NCI-H2107 (cell line): Measurements from ENCODE around the gene LILRB3.
"Not testable (repeated sequence)": the region's sequence is repeated elsewhere in the genome, so short reads cannot be mapped to it uniquely, and the experiment has no call there.

Experiments used
- DNase-seq: peaks from one replicate; lab custom pipeline; 2025; lab: John Stamatoyannopoulos, UW

LILRB3 gene

DNA sequence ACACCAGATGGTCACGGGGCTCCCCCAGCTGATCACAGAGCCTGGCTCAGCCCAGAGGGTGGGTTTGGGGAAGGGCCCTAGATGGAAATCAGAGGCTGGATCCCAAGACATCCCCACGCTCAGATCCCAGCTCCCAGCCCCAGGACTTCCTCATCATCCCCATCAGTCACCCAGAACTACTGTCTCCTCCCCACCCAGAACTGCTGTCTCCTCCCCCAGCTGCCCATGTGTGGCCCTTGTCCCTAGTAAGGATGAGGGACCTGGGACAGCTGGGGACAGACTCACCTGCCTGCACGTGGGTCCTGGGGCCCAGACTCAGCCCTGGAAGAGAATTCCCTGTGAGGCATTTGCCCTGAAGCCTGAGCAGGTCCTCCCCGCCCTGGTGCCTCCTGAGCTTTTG, 19.4 kb upstream of the LILRB3 start:
- not testable (repeated sequence) for DNase-seq

DNA sequence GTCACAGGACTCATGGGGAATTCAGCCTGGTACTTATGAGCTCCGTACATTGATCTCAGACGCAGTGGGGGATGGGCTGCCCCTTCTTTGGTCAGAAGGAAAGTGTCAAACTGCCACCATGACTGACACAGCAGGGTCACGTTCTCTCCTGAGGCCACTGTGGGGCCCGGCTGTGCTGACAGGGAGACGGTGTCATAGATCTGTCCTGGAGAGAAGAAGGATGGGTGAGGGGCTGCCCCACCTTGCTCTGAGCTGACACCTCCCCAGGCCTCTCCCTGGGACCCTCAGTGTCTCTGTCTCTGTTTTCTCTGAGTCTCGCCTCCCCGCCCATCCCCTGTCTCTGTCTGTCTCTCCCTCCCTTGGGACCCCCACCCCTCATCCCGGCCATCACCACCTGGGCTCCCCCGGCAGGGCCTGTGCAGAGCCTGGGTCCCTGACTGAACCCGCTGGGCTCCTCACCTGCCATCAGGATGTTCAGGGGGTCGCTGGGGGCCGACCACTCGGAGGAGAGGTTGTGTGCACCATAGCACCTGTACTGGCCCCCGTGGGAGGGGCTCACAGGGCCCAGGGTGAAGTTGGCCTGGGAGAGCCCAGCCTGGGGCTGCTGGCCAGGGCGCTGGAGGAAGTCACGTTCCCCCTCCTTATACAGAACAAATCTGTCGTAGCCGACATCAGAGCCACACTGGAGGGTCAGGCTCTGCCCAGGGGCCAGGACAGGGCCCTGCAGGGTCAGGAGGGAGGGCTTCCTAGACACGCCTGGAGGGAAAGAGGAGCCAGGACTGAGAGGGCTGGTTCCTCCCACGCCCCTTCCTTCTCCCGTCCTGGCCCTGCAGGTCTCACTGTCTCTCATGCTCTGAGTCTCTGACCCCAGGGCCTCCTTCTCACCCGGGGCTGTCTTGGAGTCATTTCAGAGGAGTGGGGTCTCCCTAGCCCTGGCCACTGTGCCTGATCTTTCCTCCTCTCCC, 17.8 kb upstream of the LILRB3 start:
- not testable (repeated sequence) for DNase-seq

DNA sequence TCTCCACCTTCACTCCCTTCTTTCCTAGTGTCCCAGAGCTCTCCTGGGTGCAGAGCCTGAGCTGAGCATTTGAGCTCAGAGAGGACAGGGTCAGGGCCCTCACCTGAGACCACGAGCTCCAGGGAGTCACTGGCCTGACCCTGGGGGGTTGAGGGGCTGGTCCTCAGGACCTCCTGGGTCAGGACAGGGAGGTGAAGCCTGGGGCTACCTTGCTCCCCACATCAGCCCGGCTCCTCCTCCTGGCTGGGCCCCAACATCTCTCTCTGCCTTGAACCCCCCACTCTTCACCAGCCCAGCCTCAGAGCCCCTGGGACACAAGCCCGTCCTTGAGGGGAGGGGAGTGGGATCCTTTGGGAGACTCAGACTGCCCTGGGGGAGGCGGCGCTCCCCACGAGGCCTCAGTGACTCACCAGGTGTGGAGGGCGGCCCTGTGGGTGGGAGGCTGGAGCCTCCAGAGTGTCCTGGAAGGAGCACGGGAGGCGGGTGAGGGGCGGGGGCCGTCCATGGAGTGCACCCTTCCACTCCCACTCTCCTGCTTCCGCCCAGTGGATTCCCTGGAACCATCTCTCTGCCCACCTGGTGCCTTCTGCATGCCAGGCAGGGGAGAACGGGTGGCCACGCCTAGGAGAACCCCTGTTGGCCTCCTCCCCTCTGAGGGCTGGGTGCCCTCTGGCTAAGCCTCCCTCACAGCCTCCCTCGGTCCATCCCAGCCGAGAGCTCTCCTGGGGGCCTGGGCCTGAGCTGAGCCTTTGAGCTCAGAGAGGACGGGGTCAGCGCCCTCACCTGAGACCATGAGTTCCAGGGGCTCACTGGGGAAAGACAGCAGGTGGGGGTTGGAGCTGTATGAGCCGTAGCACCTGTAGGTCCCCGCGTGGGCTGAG, 16.9 kb upstream of the LILRB3 start:
- DNase-seq: not testable (repeated sequence)

DNA sequence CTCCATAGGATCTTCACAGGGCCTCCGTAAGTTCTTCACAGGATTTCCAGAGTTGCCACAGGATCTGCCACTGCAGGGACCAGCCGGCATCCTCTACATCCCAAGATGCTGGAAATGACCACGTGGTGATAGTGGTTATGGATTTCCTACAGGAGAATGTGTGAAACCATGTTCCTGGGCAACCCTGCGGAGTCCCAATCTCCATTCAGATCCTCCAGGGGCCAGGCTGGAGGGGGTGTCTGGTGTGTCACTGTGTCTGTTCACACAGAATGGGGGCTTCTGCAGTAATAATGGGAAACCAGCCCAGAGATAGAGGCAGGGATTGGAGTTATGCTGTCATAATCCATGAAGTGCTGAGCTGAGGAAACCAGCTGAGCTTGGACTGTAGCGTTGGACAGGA, 11.1 kb upstream of the LILRB3 start:
- no peak for DNase-seq

DNA sequence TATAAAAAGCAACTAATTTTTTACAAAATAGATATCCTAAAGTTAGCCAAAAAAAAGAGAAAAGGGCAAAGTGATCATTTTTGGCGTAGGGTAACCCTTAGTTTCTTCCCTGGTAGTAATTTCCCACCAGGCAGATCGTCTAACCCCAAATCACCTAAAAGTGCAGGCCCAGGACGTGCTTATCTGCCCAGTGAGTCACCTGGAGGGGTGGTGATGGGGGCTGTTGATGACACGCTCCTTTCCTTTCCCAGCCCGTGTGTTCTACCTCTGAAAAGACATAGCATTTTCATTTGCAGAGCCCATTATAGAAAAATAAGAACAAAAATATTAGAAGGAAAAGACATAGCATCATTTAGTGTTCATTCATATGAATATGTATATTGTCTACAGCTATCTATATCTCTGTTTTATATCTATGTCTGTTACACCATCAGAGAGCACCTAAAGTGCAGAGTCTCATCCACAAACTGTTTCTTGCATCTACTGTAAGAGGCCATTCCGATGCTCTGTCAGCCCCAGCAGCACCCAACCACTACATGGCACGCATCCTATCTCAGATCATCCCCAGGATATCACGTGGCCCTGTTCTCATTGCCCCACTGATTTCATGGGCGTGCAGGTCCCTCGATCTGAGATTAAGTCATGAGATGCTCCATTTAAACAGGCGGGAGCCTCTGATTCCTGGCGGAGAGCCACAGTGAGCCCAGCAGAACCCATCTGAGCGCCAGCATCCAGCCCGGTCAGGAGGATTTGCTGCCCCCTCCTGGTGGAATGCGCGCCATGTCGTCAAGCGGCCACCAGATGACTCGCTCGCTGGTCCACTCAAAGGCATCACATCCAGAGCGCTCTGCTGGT, 8.5 kb upstream of the LILRB3 start:
- peak; percentile 93 for DNase-seq

DNA sequence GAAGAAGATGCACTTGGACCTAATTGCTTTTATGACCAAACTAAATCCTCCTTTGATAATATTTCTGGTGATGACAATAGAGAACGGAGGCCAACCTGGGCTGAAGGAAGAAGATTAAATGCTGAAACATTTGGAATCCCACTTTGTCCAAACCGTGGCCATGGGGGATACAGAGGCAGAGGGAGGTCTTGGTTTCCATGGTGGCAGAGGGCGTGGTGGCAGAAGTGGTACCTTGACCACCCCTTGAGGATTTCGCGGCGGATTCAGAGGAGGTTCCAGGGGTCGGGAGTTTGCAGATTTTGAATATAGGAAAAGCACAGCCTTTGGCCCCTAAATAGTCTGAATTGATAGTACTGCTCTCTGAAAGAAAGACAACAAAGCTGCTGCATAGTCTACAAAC, 7.2 kb upstream of the LILRB3 start:
- no peak for DNase-seq

DNA sequence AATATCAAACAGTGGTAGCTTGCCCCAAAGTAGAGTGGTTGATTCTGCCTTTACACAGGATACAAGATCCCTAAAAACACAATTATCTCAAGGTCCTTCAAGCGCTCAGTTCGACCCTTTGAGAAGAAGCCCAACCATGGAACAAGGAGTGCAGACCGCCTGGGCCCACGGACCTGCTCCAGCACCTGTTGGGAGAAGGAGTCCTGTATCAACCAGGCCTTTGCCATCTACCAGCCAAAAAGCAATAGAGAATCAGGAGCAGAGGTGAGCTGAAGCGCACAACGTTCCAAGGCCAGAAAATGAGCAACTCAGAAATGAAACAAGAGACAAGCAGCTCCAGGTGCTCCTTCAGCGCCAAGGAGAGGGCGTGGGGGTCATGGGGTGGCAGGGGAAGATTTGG, 6.3 kb upstream of the LILRB3 start:
- no peak for DNase-seq

DNA sequence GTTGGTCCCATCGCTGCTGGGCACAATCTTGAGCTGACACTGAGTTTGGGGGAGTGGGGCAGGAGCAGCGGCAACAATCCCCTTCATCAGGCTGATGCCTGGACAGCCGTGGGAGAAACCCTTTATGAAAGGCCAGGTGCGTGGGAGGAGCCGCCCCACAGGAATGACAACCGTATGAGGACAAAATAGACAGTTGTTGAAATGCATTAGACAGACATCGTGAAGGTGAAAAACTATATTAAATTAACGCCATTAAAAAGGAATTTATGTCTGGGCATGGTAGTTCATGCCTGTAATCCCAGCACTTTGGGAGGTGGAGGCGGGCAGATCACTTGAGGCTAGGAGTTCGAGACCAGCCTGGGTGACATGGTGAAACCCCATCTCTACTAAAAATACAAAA, 1.8 kb upstream of the LILRB3 start:
- not testable (repeated sequence) for DNase-seq

DNA sequence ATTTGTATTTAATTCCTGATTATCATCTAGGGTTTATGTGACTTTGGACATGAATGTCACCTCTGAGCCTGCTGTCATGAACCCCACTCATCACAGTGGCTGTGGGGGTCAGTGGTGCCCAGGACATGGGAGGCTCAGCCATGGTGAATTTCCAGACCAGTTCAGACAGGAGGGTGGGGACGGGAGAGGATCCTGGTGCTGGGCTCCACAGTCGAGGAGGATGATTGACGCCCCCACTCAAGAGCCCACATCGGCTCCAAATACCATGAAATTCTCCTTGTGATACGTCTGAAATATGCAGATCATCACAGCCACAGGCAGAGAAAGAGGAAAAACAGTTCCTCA, 1.1 kb upstream of the LILRB3 start:
- not testable (repeated sequence) for DNase-seq

DNA sequence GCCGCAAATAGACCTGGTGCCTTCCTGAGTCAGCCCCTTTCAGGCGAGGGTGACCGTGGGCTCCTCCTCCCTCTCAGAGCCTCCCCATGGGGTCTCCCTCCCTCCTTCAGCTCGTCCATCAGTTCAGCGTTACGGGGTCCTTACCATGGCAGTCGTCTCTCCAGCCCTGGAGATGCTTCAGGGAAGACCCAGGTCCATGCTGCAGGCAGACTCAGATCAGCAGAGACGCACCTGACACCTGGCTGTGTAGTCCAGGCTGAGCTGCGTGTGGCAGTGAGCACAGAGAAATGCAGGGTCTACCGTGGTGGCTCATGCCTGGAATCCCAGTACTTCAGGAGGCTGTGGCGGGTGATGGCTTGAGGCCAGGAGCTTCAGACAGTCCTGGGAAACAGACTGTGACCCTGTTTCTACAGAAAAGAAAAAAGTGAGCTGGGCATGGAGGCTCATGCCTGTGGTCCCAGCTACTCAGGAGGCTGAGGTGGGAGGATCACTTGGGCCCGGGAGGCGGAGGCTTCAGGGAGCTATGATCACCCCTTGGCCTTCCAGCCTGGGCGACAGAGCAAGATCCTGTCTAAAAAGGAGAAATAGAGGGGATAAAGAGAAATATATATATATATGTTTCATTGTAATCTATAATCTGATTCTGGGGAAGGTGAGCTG, 600 bp upstream of the LILRB3 start:
- DNase-seq: not testable (repeated sequence)

DNA sequence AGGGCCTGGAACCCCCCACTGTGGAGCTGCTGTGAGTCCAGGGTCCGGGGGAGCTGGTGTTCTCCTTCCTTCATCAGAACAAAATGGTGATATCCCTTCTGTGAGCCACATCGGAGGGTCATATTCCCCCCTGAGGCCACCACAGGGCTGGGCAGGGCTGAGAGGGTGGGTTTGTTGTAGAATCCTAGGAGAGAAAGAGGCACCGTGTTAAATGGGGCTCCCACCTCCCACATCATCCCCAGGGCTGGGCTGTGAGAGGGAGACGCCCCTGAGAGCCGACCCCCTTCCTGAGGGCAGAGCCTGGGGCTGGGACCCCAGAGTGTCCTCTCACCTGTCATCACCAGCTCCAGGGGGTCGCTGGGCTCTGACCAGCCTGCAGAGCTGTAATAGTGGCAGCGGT, 860 bp downstream of the LILRB3 start:
- not testable (repeated sequence) for DNase-seq

DNA sequence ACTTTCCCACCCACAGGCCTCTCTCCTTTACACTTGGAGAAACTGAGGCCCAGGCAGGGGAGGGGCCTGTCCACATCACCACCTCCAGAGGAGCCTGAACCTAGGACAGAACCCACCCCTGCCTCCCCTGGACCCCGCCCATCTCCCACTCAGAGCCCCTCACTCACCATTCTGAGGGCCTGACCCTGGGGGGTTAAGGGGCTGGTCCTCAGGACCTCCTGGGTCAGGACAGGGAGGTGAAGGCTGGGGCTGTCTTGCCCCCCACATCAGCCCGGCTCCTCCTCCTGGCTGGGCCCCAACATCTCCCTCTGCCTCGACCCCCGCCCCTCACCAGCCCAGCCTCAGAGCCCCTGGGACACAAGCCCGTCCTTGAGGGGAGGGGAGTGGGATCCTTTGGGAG, 3.1 kb downstream of the LILRB3 start:
- not testable (repeated sequence) for DNase-seq

DNA sequence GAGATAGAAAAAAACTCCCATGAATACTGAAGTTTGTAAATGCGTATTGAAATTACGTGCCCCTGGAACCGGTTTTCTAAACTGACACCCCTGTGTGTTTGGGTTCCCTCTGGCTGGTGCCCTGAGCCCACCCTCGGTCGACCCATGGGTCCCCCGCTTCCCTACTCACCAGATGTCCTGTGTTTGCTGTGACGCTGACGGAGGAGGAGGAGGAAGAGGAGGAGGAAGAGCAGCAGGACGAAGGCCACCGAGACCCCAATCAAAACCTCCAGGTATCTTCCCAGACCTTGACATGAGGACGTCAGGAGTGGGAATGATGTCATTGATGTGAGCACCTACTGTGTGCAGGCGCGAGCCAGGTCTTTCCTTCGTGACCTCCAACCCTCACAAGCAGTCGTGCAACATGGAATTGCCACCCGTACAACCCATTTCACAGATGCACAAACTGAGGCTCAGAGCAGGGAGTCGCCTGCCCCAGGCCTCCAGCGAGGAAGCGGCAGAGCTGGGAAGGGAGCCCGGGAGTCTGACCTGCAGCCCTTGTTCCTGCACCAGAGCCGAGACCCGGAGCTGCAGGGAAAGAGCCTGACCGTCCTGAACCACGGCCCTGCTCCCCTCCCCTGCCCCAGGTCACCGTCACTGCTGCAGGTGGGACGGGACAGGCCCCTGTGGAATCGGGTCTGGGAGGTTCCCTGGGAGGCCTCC, 3.7 kb downstream of the LILRB3 start:
- DNase-seq: no peak

DNA sequence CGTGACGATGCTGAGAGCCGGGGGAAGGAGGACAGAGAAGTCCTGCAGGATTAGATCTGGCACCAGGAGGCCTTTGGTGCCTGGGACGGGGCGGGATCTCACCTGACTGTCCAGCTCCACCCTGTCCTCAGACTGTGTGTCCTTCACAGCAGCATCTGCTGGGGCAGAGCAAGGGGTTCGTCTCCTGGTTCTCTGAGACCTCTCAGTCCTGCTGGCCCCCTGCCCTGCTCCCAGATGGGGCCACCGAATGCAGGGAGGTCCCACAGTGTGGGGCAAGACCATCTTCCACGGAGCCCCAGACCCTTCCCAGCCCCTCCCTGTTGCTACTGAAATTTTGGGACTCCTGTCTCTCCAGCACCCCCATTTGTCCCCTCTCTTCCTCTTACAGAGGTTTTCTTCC, 4.5 kb downstream of the LILRB3 start:
- DNase-seq: no peak

DNA sequence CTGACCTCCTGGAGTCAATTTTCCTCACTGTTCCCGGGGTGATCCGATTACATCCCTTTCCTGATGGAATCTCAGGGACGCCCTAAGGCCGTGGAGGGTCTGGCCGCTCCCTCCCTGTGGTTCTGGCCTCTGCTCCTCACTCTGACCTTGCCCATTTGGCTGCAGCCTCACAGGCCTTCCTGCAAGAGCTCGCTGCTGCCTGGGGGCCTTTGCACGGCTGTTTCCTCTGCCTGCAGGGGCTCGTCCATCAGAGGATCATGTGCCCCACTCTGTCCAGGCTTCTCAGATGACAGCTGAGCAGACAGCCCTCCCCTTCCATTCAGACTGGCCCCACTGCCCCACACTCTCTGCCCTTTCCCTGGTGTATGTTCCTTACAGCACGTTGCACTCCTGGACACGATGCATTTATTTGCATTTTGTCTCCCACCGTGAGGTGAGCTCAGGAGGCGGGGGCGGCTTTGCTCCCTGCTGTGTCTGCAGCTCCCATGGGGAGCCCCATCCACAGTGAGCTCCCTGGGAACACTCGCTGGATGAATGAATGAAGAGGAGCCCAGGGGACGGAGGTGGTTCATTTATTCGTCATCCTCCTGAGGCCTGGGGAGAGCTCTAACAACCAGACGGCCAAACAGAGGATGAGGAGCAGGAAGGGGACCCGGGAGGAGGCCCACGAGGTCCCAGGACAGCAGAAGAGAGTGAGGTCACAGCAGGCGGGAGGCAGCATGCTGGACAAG, 5.1 kb downstream of the LILRB3 start:
- not testable (repeated sequence) for DNase-seq

DNA sequence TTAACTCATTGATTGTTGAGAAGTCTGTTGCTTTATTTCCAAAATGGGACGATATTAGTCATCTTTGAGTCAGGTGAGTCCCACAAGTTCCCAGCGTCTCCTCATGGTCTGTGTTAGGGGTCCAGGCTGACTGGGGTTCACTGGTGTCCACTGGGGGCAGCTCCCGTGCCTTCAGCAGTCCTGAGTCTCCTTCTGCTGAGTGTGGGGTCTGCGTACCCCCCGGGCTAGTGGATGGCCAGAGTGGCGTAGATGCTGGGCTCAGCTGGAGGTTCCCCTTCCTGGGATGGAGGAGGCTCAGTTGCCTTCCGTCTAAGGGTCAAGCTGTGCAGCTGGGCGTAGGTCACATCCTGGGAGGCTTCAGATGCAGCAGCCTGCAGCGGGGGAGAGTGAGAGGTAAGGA, 5.9 kb downstream of the LILRB3 start:
- DNase-seq: no peak

DNA sequence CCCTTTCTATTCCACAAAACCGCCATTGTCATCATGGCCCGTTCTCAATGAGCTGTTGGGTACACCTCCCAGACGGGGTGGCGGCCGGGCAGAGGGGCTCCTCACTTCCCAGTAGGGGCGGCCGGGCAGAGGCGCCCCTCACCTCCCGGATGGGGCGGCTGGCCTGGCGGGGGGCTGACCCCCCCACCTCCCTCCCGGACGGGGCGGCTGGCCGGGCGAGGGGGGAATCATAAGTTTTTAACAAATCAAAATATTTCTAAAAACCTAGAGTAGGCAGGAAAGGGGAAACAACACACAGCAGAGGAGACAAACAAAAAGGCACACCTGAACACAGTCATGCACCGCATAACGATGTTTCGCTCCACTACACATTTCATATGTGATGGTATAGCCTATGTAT, 8.1 kb downstream of the LILRB3 start:
- not testable (repeated sequence) for DNase-seq

DNA sequence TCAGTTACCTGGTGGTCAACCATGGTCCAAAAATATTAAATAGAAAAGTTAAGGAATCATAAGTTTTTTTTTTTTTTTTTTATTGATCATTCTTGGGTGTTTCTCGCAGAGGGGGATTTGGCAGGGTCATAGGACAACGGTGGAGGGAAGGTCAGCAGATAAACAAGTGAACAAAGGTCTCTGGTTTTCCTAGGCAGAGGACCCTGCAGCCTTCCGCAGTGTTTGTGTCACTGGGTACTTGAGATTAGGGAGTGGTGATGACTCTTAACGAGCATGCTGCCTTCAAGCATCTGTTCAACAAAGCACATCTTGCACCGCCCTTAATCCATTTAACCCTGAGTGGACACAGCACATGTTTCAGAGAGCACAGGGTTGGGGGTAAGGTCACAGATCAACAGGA, 8.6 kb downstream of the LILRB3 start:
- not testable (repeated sequence) for DNase-seq

DNA sequence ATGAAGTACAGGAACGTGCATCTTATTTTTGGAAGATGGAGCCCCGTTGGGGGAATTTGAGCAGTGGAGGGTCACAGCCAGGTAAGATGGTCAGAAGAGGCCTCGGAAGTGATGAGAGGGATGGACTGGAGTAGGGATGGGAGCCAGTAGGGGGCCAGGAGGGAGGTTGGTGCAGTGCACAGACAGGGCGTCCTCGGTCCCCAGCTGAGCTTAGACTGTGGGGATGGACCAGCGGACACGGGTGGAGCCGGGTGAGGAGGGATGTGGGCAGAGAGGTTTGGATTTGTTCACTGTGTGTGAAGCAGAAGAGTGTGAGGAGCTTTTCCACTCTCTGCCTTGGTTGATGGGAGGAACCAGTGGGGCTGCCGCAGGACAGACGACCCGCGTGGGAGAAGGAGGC, 11.6 kb downstream of the LILRB3 start:
- DNase-seq: no peak
